ENCODE data around the gene C19orf12. TPM values are rescaled to one million over a fixed set of nuclear protein-coding genes. Genes with fewer than 3 reads are reported as not detected.
A peak's percentile ranks its signal among the peaks of the same experiment; 100 is the strongest.

Gene C19orf12
- total RNA-seq, 1 experiment from 2014 or later: 10.0 TPM

DNA sequence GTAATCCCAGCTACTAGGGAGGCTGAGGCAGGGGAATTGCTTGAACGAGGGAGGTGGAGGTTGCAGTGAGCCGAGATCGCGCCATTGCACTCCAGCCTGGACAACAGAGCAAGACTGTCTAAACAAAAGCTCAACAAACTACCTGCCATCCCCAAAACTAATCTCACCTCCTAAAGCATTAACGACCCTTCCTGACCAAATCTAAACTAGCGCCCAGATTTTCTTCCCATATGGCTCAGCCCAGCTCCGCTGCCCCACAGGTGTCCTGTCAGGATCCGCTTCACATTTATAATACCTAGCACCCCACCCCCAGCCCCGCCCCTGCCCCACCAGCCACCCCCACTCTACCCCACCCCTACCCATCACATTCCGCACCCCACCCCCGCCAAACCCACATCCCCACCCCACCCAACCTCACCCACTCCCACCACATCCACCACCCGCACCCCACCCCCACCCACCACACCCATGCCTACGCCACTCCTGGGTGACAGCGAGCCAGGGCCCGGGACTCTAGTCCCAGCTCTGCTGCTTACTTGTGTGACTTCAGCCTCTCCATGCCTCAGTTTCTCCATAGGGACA is 599 bp downstream of the C19orf12 start:
- intact Hi-C loops (cut with micrococcal nuclease): no loop called here
- Histone ChIP-seq H3K9me3 (ENCODE audit: control insufficient read depth in 1 of 2, insufficient read depth in 1 of 2, low read depth in 1 of 2, low read length in 2 of 2) (no peaks in the 10 kb centered on the region), H2AFZ (ENCODE audit: low read depth, low read length, poor library complexity, severe bottlenecking) (no peak overlapping the region), H3K27ac (ENCODE audit: low read depth, low read length) (peak overlapping the region; percentile 92), H3K79me2 (ENCODE audit: insufficient read depth, low read length) (peaks cover 17% of the 10 kb centered on the region), H3K27me3 (ENCODE audit: insufficient read depth, low read length) (no peaks in the 10 kb centered on the region), H3K9me2 (ENCODE audit: insufficient read depth) (no peaks in the 10 kb centered on the region), H3K4me2 (ENCODE audit: low read length) (peak overlapping the region; percentile 97), H3K36me3 (ENCODE audit: control insufficient read depth in 1 of 2, insufficient read depth in 2 of 2, low read length in 2 of 2) (no peaks in the 10 kb centered on the region), H4K20me1 (ENCODE audit: insufficient read depth) (no peaks in the 10 kb centered on the region), H3K4me3 (replicated peaks in 1 of 2; ENCODE audit: low read depth in 1 of 2, low read length in 2 of 2) (peak overlapping the region; percentile 80 to 96), H3K9ac (ENCODE audit: low read length) (peak overlapping the region; percentile 94), H3K4me1 (ENCODE audit: control insufficient read depth in 1 of 2, insufficient read depth in 2 of 2, low read length in 2 of 2) (peaks cover 10% of the 10 kb centered on the region in 2 experiments)
- RAD21 ChIA-PET (ENCODE audit: low non-redundant PET in 1 of 2, low total read pairs in 2 of 2, uncharacterized antibody in 2 of 2, unreplicated experiment in 2 of 2): no interaction called here
- no TSS peak for BruUV-seq (replicated peaks)
- TF ChIP-seq SP1 (IDR thresholded peaks at IDR 0.05; ENCODE audit: low read depth) (no peak), SRF (IDR thresholded peaks at IDR 0.05; ENCODE audit: low read depth) (no peak), CBX3 (IDR thresholded peaks at IDR 0.05; ENCODE audit: low read depth) (no peak), POLR2A (IDR thresholded peaks at IDR 0.05; ENCODE audit: borderline replicate concordance, extremely low read depth, insufficient read depth, insufficient read length) (no peak), ZFX (IDR thresholded peaks at IDR 0.05) (no peak), EGR1 (IDR thresholded peaks at IDR 0.05; ENCODE audit: low read depth) (no peak), JUND (IDR thresholded peaks at IDR 0.05) (no peak), FOSL1 (IDR thresholded peaks at IDR 0.05; ENCODE audit: low read depth) (no peak), ELF1 (IDR thresholded peaks at IDR 0.05; ENCODE audit: borderline replicate concordance, low read depth) (no peak), TCF7L2 (IDR thresholded peaks at IDR 0.05; ENCODE audit: borderline replicate concordance, extremely low read depth, insufficient read depth, insufficient read length) (no peak), POLR2AphosphoS5 (IDR thresholded peaks at IDR 0.05; ENCODE audit: low read depth, low read length) (no peak), EZH2 (IDR thresholded peaks at IDR 0.05) (no peak), EZH2phosphoT487 (IDR thresholded peaks at IDR 0.05; ENCODE audit: borderline replicate concordance) (no peak), YY1 (IDR thresholded peaks at IDR 0.05; ENCODE audit: extremely low read depth, insufficient replicate concordance, low read depth, low read length) (no peak), RAD21 (IDR thresholded peaks at IDR 0.05; ENCODE audit: low read depth) (no peak)
- TF ChIP-seq, protein P1, sequence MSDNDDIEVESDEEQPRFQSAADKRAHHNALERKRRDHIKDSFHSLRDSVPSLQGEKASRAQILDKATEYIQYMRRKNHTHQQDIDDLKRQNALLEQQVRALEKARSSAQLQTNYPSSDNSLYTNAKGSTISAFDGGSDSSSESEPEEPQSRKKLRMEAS (IDR thresholded peaks at IDR 0.05): no peak
- TF ChIP-seq, protein P2, sequence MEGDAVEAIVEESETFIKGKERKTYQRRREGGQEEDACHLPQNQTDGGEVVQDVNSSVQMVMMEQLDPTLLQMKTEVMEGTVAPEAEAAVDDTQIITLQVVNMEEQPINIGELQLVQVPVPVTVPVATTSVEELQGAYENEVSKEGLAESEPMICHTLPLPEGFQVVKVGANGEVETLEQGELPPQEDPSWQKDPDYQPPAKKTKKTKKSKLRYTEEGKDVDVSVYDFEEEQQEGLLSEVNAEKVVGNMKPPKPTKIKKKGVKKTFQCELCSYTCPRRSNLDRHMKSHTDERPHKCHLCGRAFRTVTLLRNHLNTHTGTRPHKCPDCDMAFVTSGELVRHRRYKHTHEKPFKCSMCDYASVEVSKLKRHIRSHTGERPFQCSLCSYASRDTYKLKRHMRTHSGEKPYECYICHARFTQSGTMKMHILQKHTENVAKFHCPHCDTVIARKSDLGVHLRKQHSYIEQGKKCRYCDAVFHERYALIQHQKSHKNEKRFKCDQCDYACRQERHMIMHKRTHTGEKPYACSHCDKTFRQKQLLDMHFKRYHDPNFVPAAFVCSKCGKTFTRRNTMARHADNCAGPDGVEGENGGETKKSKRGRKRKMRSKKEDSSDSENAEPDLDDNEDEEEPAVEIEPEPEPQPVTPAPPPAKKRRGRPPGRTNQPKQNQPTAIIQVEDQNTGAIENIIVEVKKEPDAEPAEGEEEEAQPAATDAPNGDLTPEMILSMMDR (IDR thresholded peaks at IDR 0.05 in 2 of 3, conservative IDR thresholded peaks at IDR 0.05 in 1 of 3; ENCODE audit: borderline replicate concordance in 1 of 3, insufficient read depth in 1 of 3, low read depth in 2 of 3, low read length in 2 of 3): no peak
- TF ChIP-seq, protein P3, sequence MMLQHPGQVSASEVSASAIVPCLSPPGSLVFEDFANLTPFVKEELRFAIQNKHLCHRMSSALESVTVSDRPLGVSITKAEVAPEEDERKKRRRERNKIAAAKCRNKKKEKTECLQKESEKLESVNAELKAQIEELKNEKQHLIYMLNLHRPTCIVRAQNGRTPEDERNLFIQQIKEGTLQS (IDR thresholded peaks at IDR 0.05): no peak
- TF ChIP-seq, protein P4, sequence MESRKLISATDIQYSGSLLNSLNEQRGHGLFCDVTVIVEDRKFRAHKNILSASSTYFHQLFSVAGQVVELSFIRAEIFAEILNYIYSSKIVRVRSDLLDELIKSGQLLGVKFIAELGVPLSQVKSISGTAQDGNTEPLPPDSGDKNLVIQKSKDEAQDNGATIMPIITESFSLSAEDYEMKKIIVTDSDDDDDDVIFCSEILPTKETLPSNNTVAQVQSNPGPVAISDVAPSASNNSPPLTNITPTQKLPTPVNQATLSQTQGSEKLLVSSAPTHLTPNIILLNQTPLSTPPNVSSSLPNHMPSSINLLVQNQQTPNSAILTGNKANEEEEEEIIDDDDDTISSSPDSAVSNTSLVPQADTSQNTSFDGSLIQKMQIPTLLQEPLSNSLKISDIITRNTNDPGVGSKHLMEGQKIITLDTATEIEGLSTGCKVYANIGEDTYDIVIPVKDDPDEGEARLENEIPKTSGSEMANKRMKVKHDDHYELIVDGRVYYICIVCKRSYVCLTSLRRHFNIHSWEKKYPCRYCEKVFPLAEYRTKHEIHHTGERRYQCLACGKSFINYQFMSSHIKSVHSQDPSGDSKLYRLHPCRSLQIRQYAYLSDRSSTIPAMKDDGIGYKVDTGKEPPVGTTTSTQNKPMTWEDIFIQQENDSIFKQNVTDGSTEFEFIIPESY (IDR thresholded peaks at IDR 0.05; ENCODE audit: extremely low read depth, insufficient replicate concordance, low read length): no peak
- CTCF ChIA-PET: interaction anchor here (1.0 to 1.4 kb wide), 2 partner anchors 28 to 103 kb away, joined by 3 to 5 read pairs; no protein-coding TSS in a partner anchor
- ATAC-seq: peak; percentile 49
- DNase-seq (ENCODE audit: low read depth, low spot score): no peak
- POLR2A ChIA-PET: interaction anchor here (1.0 to 1.1 kb wide), 2 partner anchors 108 to 130 kb away, joined by 3 to 5 read pairs; partner anchors contain the start of gene POP4

All from HCT116 (cell line).